DND-41 (cell line): ENCODE measurements around the gene CFAP251.

Experiments used
- ATAC-seq: fragments of 200-7000 bp; cut with Tn5 transposase; 3 replicates; pipeline ENCODE4 v1.9.1; 2021; ENCODE audit warnings: low read depth; ENCODE audit not compliant: insufficient read depth
- DNase-seq: peaks from one replicate; pipeline ENCODE4 v3.0.0-alpha.2; 2020
- H2AFZ ChIP-seq: 2 replicates; pipeline ENCODE4 v1.6.0; 2012; ENCODE audit warnings: low read depth, low read length
- H3K27ac ChIP-seq: 2 replicates; pipeline ENCODE4 v1.5.1; 2012; ENCODE audit warnings: low read length, inconsistent platforms
- H3K27me3 ChIP-seq: fragments of 200-600 bp; sonication (generic); 2 replicates; pipeline ENCODE4 v1.6.0; 2012; ENCODE audit warnings: low read length, mild to moderate bottlenecking, inconsistent platforms; ENCODE audit not compliant: insufficient read depth, poor library complexity
- H3K36me3 ChIP-seq: 2 replicates; pipeline ENCODE4 v1.5.1; 2012; ENCODE audit warnings: low read length, inconsistent platforms; ENCODE audit not compliant: insufficient read depth
- H3K4me1 ChIP-seq: 2 replicates; pipeline ENCODE4 v1.5.1; 2012; ENCODE audit warnings: mild to moderate bottlenecking, low read length; ENCODE audit not compliant: insufficient read depth
- H3K4me2 ChIP-seq: 2 replicates; pipeline ENCODE4 v1.6.0; 2012; ENCODE audit warnings: mild to moderate bottlenecking, moderate library complexity, low read length, inconsistent platforms; ENCODE audit not compliant: insufficient read depth
- H3K4me3 ChIP-seq, 2 experiments: fragments of 200-600 bp in 1 of 2; shearing (Covaris generic) in 1 of 2; 2 replicates each; pipeline ENCODE4 v1.5.1; 2012 to 2016; ENCODE audit warnings: inconsistent platforms in 2 of 2, low read length in 2 of 2, mild to moderate bottlenecking in 2 of 2, low read depth in 1 of 2, moderate library complexity in 1 of 2
- H3K79me2 ChIP-seq: 2 replicates; pipeline ENCODE4 v1.6.0; 2012; ENCODE audit warnings: low read length, inconsistent platforms; ENCODE audit not compliant: insufficient read depth
- H3K9ac ChIP-seq: 2 replicates; pipeline ENCODE4 v1.6.0; 2012; ENCODE audit warnings: low read depth, mild to moderate bottlenecking, inconsistent platforms, low read length, moderate library complexity
- H3K9me3 ChIP-seq: 2 replicates; pipeline ENCODE4 v1.5.1; 2012; ENCODE audit warnings: low read length, moderate library complexity, mild to moderate bottlenecking, inconsistent platforms; ENCODE audit not compliant: insufficient read depth, severe bottlenecking
- H4K20me1 ChIP-seq: 2 replicates; pipeline ENCODE4 v1.6.0; 2012; ENCODE audit warnings: low read length; ENCODE audit not compliant: insufficient read depth
- EZH2 ChIP-seq: IDR thresholded peaks from 3 replicates; pipeline ENCODE4 v1.6.1; 2012; ENCODE audit warnings: borderline replicate concordance, low read depth, mild to moderate bottlenecking, moderate library complexity, low read length, inconsistent platforms; ENCODE audit not compliant: severe bottlenecking
- TF ChIP-seq, protein P1 (sequence below): IDR thresholded peaks from 2 replicates; pipeline ENCODE4 v1.5.1; 2012; ENCODE audit warnings: borderline replicate concordance, low read length, moderate library complexity, mild to moderate bottlenecking; ENCODE audit not compliant: poor library complexity, severe bottlenecking; ENCODE audit errors: extremely low read depth

The CFAP251 gene

DNA sequence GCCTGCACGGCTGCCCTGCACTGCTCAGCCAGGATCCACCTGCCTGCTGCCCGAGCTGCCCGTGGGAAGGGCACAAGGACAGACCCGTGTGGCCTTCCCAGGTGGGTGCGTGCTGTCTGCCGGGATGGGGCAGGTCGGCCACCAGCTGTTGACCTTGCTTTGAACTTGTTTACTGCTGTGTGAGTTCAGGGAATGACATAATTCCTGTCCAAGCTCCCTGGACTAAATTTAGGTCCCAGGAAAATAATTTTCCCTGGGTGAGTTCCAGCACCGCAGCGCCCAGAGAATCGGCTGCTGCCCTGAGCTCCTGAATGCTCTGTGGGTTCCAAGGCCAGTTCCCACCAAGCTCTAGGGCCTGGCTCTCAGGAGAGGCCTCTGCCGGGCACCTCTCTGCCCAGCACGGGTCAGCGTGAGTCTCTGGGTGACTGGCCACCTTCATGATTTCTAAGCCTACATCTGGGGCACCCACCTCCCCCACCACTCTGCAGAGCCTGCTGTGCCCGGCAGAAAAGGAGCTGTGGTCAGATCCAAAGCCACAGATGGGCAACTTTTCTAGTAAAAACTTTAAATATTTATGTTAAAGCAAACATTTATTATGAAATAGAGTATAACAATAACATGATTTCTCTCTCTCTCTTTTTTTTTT, 133.0 kb downstream of the CFAP251 start:
- ATAC-seq (no peak), DNase-seq (no peak)
- no peak overlapping the region for H3K4me2 ChIP-seq
- no peak for TF ChIP-seq EZH2
- TF ChIP-seq, protein P1, sequence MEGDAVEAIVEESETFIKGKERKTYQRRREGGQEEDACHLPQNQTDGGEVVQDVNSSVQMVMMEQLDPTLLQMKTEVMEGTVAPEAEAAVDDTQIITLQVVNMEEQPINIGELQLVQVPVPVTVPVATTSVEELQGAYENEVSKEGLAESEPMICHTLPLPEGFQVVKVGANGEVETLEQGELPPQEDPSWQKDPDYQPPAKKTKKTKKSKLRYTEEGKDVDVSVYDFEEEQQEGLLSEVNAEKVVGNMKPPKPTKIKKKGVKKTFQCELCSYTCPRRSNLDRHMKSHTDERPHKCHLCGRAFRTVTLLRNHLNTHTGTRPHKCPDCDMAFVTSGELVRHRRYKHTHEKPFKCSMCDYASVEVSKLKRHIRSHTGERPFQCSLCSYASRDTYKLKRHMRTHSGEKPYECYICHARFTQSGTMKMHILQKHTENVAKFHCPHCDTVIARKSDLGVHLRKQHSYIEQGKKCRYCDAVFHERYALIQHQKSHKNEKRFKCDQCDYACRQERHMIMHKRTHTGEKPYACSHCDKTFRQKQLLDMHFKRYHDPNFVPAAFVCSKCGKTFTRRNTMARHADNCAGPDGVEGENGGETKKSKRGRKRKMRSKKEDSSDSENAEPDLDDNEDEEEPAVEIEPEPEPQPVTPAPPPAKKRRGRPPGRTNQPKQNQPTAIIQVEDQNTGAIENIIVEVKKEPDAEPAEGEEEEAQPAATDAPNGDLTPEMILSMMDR, result no peak
- H3K27me3 ChIP-seq, result no peaks in the 10 kb centered on the region
- H3K4me1 ChIP-seq, result no peaks in the 10 kb centered on the region
- H3K36me3 ChIP-seq, result peaks cover 78% of the 10 kb centered on the region
- no peak overlapping the region for H2AFZ ChIP-seq
- no peaks in the 10 kb centered on the region for H3K9me3 ChIP-seq
- peaks cover 30% of the 10 kb centered on the region for H4K20me1 ChIP-seq
- H3K4me3 ChIP-seq, result no peak overlapping the region
- no peak overlapping the region for H3K27ac ChIP-seq
- no peak overlapping the region for H3K9ac ChIP-seq
- H3K79me2 ChIP-seq, result peaks cover 8% of the 10 kb centered on the region; the same call in 1 of the 2 replicates

DNA sequence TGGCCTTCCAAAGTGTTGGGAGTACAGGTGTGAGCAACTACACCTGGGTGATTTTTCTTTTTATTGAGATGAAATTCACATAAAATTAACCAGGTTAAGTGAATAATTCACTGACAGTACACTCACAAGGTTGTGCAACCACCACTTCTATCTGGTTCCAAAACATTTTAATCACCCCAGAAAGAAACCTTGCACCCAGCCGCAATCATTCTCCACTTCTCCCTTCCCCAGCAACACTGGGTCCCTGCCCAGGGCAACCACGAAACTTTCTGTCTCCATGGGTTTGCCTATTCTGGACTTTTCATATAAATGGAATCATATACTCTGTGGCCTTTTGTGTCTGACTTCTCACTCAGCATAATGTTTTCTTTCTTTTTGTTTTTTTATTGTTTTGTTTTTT, 133.9 kb downstream of the CFAP251 start:
- ATAC-seq, result no peak
- peaks cover 84% of the 10 kb centered on the region for H3K36me3 ChIP-seq
- no peak for DNase-seq
- peaks cover 10% of the 10 kb centered on the region; the same call in 1 of the 2 replicates for H3K79me2 ChIP-seq
- H3K9ac ChIP-seq, result no peak overlapping the region
- H3K4me1 ChIP-seq, result no peaks in the 10 kb centered on the region
- H3K9me3 ChIP-seq, result no peaks in the 10 kb centered on the region
- no peak overlapping the region for H3K27ac ChIP-seq
- H3K4me2 ChIP-seq, result no peak overlapping the region
- H3K27me3 ChIP-seq, result no peaks in the 10 kb centered on the region
- peaks cover 39% of the 10 kb centered on the region for H4K20me1 ChIP-seq
- H3K4me3 ChIP-seq, result no peak overlapping the region
- TF ChIP-seq, protein P1, result no peak
- TF ChIP-seq EZH2, result no peak
- no peak overlapping the region for H2AFZ ChIP-seq
